WTC11 (cell line): ENCODE data around the gene PDE1A. TPM values are rescaled to one million over a fixed set of nuclear protein-coding genes. Genes with fewer than 3 reads are reported as not detected.

Experiments
- ATAC-seq: fragments of 200-7000 bp; cut with Tn5 transposase; 2 replicates; pipeline ENCODE4 v1.10.0; 2021; ENCODE audit warnings: mild to moderate bottlenecking, moderate library complexity
- CTCF ChIA-PET: fragments of 300-600 bp; sonication (Branson Sonifier 250); formaldehyde crosslinking; loops from one replicate; lab custom pipeline; 2021; ENCODE audit warnings: antibody characterized with exemption; lab: Charles Lee
- POLR2A ChIA-PET: fragments of 350-600 bp; sonication (Branson Sonifier 250); formaldehyde crosslinking; loops from one replicate; lab custom pipeline; 2021; ENCODE audit warnings: antibody characterized with exemption; lab: Charles Lee
- DNase-seq: peaks from one replicate; pipeline ENCODE4 v3.0.0; 2021; ENCODE audit warnings: low spot score
- H3K27ac Mint-ChIP-seq: 2 replicates; pipeline ENCODE4 v1.8.0; 2021; ENCODE audit warnings: mixed read lengths
- H3K27me3 Mint-ChIP-seq: 2 replicates; pipeline ENCODE4 v1.8.0; 2021; ENCODE audit warnings: low read depth, mild to moderate bottlenecking, moderate library complexity, mixed read lengths
- H3K36me3 Mint-ChIP-seq: 2 replicates; pipeline ENCODE4 v1.8.0; 2021; ENCODE audit warnings: mixed read lengths
- H3K4me1 Mint-ChIP-seq: 2 replicates; pipeline ENCODE4 v1.8.0; 2022; ENCODE audit warnings: mixed read lengths
- H3K4me3 Mint-ChIP-seq: 2 replicates; pipeline ENCODE4 v1.8.0; 2021; ENCODE audit warnings: mild to moderate bottlenecking, moderate library complexity, mixed read lengths
- H3K9me3 Mint-ChIP-seq: 2 replicates; pipeline ENCODE4 v1.8.0; 2021; ENCODE audit warnings: mixed read lengths
- CREB1 ChIP-seq: sonication (generic); formaldehyde crosslinking; IDR thresholded peaks from 2 replicates; pipeline ENCODE4 v1.8.0; 2023; ENCODE audit warnings: mild to moderate bottlenecking, missing genetic modification reagents
- CREM ChIP-seq: sonication (generic); formaldehyde crosslinking; IDR thresholded peaks from 2 replicates; pipeline ENCODE4 v1.8.1; 2022; ENCODE audit warnings: mild to moderate bottlenecking, missing genetic modification reagents, moderate library complexity
- ELF4 ChIP-seq: sonication (generic); formaldehyde crosslinking; IDR thresholded peaks from 2 replicates; pipeline ENCODE4 v1.8.1; 2022; ENCODE audit warnings: low read depth, mild to moderate bottlenecking, moderate library complexity, missing genetic modification reagents
- ESRRA ChIP-seq: sonication (generic); formaldehyde crosslinking; IDR thresholded peaks from 2 replicates; pipeline ENCODE4 v1.8.1; 2022; ENCODE audit warnings: mild to moderate bottlenecking, missing genetic modification reagents, borderline replicate concordance
- FOXK1 ChIP-seq: sonication (generic); formaldehyde crosslinking; IDR thresholded peaks from 2 replicates; pipeline ENCODE4 v1.8.0; 2022; ENCODE audit warnings: mild to moderate bottlenecking, moderate library complexity, missing genetic modification reagents
- JAZF1 ChIP-seq: fragments of 250-450 bp; sonication (Bioruptor Pico); IDR thresholded peaks from 2 replicates; pipeline ENCODE4 v1.9.0; 2021; ENCODE audit warnings: moderate library complexity, mild to moderate bottlenecking, inconsistent platforms
- MXD4 ChIP-seq: fragments of 250-450 bp; sonication (Bioruptor Pico); IDR thresholded peaks from 2 replicates; pipeline ENCODE4 v1.8.0; 2021; ENCODE audit warnings: mild to moderate bottlenecking, moderate library complexity, borderline replicate concordance
- MYBL2 ChIP-seq: sonication (generic); formaldehyde crosslinking; IDR thresholded peaks from 2 replicates; pipeline ENCODE4 v1.8.1; 2023; ENCODE audit warnings: mild to moderate bottlenecking, moderate library complexity, missing genetic modification reagents
- NFE2L1 ChIP-seq: sonication (generic); formaldehyde crosslinking; IDR thresholded peaks from 2 replicates; pipeline ENCODE4 v1.8.1; 2023; ENCODE audit warnings: missing genetic modification reagents
- NFYB ChIP-seq: sonication (generic); formaldehyde crosslinking; conservative IDR thresholded peaks from 2 replicates; pipeline ENCODE4 v1.8.0; 2022; ENCODE audit warnings: low read depth, missing genetic modification reagents
- NR2C2 ChIP-seq: sonication (generic); formaldehyde crosslinking; IDR thresholded peaks from 2 replicates; pipeline ENCODE4 v1.8.0; 2022; ENCODE audit warnings: mild to moderate bottlenecking, missing genetic modification reagents
- NR3C1 ChIP-seq: sonication (generic); formaldehyde crosslinking; conservative IDR thresholded peaks from 2 replicates; pipeline ENCODE4 v1.8.1; 2023; ENCODE audit warnings: low read depth, mild to moderate bottlenecking, missing genetic modification reagents
- RELA ChIP-seq: sonication (generic); formaldehyde crosslinking; IDR thresholded peaks from 2 replicates; pipeline ENCODE4 v1.8.1; 2022; ENCODE audit warnings: missing genetic modification reagents, mild to moderate bottlenecking, borderline replicate concordance
- SMAD4 ChIP-seq: sonication (generic); formaldehyde crosslinking; IDR thresholded peaks from 2 replicates; pipeline ENCODE4 v1.8.0; 2022; ENCODE audit warnings: mild to moderate bottlenecking, missing genetic modification reagents
- TEAD1 ChIP-seq: sonication (generic); formaldehyde crosslinking; IDR thresholded peaks from 2 replicates; pipeline ENCODE4 v1.8.0; 2022; ENCODE audit warnings: mild to moderate bottlenecking, missing genetic modification reagents
- ZNF263 ChIP-seq: sonication (generic); formaldehyde crosslinking; IDR thresholded peaks from 2 replicates; pipeline ENCODE4 v1.8.1; 2022; ENCODE audit warnings: low read depth, mild to moderate bottlenecking, moderate library complexity, missing genetic modification reagents
- ZNF317 ChIP-seq: sonication (generic); formaldehyde crosslinking; IDR thresholded peaks from 2 replicates; pipeline ENCODE4 v1.8.1; 2023; ENCODE audit warnings: low read depth, mild to moderate bottlenecking, moderate library complexity, missing genetic modification reagents, borderline replicate concordance
- ZNF396 ChIP-seq: fragments of 250-450 bp; sonication (Bioruptor Pico); IDR thresholded peaks from 2 replicates; pipeline ENCODE4 v1.8.0; 2021; ENCODE audit warnings: mild to moderate bottlenecking, moderate library complexity, borderline replicate concordance
- ZNF423 ChIP-seq: fragments of 250-450 bp; sonication (Bioruptor Pico); IDR thresholded peaks from 2 replicates; pipeline ENCODE4 v2.1.2; 2022; ENCODE audit warnings: mild to moderate bottlenecking, moderate library complexity
- ZNF671 ChIP-seq: fragments of 250-450 bp; sonication (Bioruptor Pico); IDR thresholded peaks from 2 replicates; pipeline ENCODE4 v1.8.0; 2021; ENCODE audit warnings: mild to moderate bottlenecking
- total RNA-seq: library from RNA; stranded (reverse); gene quantifications from 3 replicates; pipeline ENCODE4 v1.2.3, GENCODE V29; 2021
- TF ChIP-seq, protein P1 (sequence below): fragments of 200-600 bp; IDR thresholded peaks from 2 replicates; pipeline ENCODE4 v1.8.0; 2022; ENCODE audit warnings: antibody characterized with exemption
- TF ChIP-seq, protein P2 (sequence below): sonication (generic); formaldehyde crosslinking; IDR thresholded peaks from 2 replicates; pipeline ENCODE4 v1.8.1; 2023; ENCODE audit warnings: mild to moderate bottlenecking, missing genetic modification reagents, moderate library complexity
- TF ChIP-seq, protein P3 (sequence below): fragments of 250-450 bp; sonication (Bioruptor Pico); IDR thresholded peaks from 2 replicates; pipeline ENCODE4 v1.9.0; 2021; ENCODE audit warnings: mild to moderate bottlenecking
- TF ChIP-seq, protein P4 (sequence below): sonication (generic); formaldehyde crosslinking; IDR thresholded peaks from 2 replicates; pipeline ENCODE4 v1.8.1; 2023; ENCODE audit warnings: mild to moderate bottlenecking, moderate library complexity, missing genetic modification reagents
- TF ChIP-seq, protein P5 (sequence below): fragments of 250-450 bp; sonication (Bioruptor Pico); IDR thresholded peaks from 2 replicates; pipeline ENCODE4 v1.9.0; 2021; ENCODE audit warnings: mild to moderate bottlenecking

The PDE1A gene
- total RNA-seq, 1 experiment from 2014 or later: not detected

DNA sequence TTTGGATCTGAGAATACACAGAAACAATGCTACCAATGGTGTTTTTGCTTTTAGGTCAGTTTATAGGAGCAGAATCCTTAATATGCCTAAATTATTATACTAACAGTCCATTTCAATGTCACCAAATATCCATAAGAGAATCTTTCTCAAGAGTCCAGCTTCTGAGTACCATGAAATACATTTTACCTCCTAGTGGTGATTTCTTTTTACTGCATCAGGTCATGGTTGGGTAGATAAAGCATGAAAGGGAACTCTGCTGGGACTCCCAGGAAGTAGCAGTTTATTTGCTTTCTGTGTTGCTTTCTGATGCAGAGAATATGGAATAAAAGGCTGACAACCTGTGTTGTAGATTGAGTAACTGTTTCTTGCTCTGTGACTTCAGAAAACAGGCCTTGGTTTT, 325.6 kb downstream of the PDE1A start:
- TF ChIP-seq JAZF1 (no peak), MYBL2 (CRISPR knock-in tag) (no peak), ZNF671 (no peak)
- TF ChIP-seq, protein P1, sequence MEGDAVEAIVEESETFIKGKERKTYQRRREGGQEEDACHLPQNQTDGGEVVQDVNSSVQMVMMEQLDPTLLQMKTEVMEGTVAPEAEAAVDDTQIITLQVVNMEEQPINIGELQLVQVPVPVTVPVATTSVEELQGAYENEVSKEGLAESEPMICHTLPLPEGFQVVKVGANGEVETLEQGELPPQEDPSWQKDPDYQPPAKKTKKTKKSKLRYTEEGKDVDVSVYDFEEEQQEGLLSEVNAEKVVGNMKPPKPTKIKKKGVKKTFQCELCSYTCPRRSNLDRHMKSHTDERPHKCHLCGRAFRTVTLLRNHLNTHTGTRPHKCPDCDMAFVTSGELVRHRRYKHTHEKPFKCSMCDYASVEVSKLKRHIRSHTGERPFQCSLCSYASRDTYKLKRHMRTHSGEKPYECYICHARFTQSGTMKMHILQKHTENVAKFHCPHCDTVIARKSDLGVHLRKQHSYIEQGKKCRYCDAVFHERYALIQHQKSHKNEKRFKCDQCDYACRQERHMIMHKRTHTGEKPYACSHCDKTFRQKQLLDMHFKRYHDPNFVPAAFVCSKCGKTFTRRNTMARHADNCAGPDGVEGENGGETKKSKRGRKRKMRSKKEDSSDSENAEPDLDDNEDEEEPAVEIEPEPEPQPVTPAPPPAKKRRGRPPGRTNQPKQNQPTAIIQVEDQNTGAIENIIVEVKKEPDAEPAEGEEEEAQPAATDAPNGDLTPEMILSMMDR: 0 out of 2 replicates have a peak, but pooled peaks have one; percentile 30
- TF ChIP-seq, all 79 proteins: peak for 1
- peaks cover 4% of the 10 kb centered on the region; the same call in 1 of the 2 replicates for H3K9me3 Mint-ChIP-seq
- ChIA-PET CTCF (interaction anchor here (0.6 to 1.3 kb wide), 4 partner anchors 9 to 305 kb away, joined by 3 to 5 read pairs (median 3); no protein-coding TSS in a partner anchor), POLR2A (no interaction called here)
- 0 out of 2 replicates have a peak overlapping the region, but pooled peaks have one; percentile 60 for H3K27ac Mint-ChIP-seq
- H3K36me3 Mint-ChIP-seq: 0 out of 2 replicates have a peak, but pooled peaks cover 3% of the 10 kb centered on the region
- no peak for DNase-seq
- no peak overlapping the region for H3K4me3 Mint-ChIP-seq
- ATAC-seq: peak; percentile 91
- no peaks in the 10 kb centered on the region for H3K27me3 Mint-ChIP-seq
- peaks cover 19% of the 10 kb centered on the region for H3K4me1 Mint-ChIP-seq

DNA sequence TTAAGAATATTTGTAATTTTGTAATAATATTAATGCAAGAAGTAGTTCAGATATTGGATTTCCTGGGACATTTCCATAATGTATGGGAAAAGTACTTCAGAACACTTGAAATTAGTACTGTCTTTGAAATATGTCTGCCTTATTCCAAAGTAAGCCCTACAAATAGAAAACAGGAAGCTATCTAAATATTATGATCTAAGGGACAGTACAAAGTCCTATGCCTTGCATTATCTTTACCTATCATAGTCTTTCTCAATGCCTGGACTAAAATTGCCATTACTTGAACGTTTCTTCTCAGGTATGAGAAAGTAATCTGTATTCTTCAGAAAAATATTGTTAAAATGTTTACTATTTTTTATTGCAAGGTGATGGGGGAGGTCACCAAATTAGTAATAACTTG, 328.2 kb downstream of the PDE1A start:
- CTCF ChIA-PET: no interaction called here
- ATAC-seq (no peak), DNase-seq (no peak)
- Mint-ChIP-seq H3K27me3 (no peaks in the 10 kb centered on the region), H3K36me3 (peaks cover 3% of the 10 kb centered on the region; the same call in 1 of the 2 replicates), H3K27ac (no peak overlapping the region), H3K9me3 (peaks cover 10% of the 10 kb centered on the region), H3K4me3 (no peak overlapping the region), H3K4me1 (peaks cover 18% of the 10 kb centered on the region)
- TF ChIP-seq RELA (CRISPR knock-in tag) (no peak), ZNF317 (CRISPR knock-in tag) (no peak), ZNF263 (no peak), TEAD1 (CRISPR knock-in tag) (no peak), NFYB (CRISPR knock-in tag) (no peak), NR2C2 (CRISPR knock-in tag) (no peak), SMAD4 (CRISPR knock-in tag) (no peak), MXD4 (no peak), ZNF396 (no peak)
- TF ChIP-seq, protein P2, sequence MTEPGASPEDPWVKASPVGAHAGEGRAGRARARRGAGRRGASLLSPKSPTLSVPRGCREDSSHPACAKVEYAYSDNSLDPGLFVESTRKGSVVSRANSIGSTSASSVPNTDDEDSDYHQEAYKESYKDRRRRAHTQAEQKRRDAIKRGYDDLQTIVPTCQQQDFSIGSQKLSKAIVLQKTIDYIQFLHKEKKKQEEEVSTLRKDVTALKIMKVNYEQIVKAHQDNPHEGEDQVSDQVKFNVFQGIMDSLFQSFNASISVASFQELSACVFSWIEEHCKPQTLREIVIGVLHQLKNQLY (CRISPR knock-in tag): no peak
- POLR2A ChIA-PET: no interaction called here

DNA sequence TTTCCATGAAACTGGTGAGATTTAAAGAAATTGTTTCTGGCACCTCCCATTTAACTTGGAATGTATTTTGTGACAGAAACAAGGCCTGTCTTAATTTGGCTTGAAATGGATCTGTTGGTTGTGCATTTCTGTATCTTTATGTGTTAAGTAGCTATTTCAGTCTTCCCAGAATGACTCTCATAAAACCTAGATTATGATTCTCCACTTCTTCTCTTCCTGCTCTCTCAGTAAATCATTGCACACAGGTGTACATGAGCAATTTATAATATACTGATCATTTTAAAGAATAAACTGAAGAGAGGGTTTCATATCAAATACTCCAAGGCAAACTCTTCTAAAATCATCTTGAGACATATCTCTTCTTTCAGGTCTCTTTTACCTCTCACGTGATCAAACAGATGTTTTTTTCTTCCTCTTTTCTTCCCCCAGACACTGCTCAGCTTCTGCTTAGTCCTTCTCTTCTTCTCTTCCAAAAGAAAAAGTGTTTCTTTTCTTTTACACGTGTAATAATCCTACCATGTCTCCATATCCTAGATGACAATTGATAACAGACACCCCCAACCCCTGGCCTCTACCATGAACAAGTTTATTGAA, 329.2 kb downstream of the PDE1A start:
- Mint-ChIP-seq H3K36me3 (peaks cover 6% of the 10 kb centered on the region), H3K27ac (no peak overlapping the region), H3K4me1 (peaks cover 12% of the 10 kb centered on the region), H3K9me3 (peaks cover 18% of the 10 kb centered on the region), H3K4me3 (no peak overlapping the region), H3K27me3 (no peaks in the 10 kb centered on the region)
- TF ChIP-seq ZNF317 (CRISPR knock-in tag): no peak
- TF ChIP-seq CREM (CRISPR knock-in tag): no peak
- TF ChIP-seq NFE2L1: no peak
- TF ChIP-seq ELF4: no peak
- no peak for TF ChIP-seq CREB1 (CRISPR knock-in tag)
- no peak for TF ChIP-seq FOXK1 (CRISPR knock-in tag)
- TF ChIP-seq, protein P3, sequence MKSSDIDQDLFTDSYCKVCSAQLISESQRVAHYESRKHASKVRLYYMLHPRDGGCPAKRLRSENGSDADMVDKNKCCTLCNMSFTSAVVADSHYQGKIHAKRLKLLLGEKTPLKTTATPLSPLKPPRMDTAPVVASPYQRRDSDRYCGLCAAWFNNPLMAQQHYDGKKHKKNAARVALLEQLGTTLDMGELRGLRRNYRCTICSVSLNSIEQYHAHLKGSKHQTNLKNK (CRISPR knock-in tag): no peak
- no peak for TF ChIP-seq ESRRA (CRISPR knock-in tag)
- TF ChIP-seq, protein P4, sequence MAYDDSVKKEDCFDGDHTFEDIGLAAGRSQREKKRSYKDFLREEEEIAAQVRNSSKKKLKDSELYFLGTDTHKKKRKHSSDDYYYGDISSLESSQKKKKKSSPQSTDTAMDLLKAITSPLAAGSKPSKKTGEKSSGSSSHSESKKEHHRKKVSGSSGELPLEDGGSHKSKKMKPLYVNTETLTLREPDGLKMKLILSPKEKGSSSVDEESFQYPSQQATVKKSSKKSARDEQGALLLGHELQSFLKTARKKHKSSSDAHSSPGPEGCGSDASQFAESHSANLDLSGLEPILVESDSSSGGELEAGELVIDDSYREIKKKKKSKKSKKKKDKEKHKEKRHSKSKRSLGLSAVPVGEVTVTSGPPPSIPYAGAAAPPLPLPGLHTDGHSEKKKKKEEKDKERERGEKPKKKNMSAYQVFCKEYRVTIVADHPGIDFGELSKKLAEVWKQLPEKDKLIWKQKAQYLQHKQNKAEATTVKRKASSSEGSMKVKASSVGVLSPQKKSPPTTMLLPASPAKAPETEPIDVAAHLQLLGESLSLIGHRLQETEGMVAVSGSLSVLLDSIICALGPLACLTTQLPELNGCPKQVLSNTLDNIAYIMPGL (CRISPR knock-in tag): no peak
- no peak for TF ChIP-seq ZNF423 (CRISPR knock-in tag)
- TF ChIP-seq, protein P5, sequence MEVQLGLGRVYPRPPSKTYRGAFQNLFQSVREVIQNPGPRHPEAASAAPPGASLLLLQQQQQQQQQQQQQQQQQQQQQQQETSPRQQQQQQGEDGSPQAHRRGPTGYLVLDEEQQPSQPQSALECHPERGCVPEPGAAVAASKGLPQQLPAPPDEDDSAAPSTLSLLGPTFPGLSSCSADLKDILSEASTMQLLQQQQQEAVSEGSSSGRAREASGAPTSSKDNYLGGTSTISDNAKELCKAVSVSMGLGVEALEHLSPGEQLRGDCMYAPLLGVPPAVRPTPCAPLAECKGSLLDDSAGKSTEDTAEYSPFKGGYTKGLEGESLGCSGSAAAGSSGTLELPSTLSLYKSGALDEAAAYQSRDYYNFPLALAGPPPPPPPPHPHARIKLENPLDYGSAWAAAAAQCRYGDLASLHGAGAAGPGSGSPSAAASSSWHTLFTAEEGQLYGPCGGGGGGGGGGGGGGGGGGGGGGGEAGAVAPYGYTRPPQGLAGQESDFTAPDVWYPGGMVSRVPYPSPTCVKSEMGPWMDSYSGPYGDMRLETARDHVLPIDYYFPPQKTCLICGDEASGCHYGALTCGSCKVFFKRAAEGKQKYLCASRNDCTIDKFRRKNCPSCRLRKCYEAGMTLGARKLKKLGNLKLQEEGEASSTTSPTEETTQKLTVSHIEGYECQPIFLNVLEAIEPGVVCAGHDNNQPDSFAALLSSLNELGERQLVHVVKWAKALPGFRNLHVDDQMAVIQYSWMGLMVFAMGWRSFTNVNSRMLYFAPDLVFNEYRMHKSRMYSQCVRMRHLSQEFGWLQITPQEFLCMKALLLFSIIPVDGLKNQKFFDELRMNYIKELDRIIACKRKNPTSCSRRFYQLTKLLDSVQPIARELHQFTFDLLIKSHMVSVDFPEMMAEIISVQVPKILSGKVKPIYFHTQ: no peak
- no peak for TF ChIP-seq NR3C1 (CRISPR knock-in tag)
- CTCF ChIA-PET: no interaction called here
- DNase-seq: no peak
- POLR2A ChIA-PET: no interaction called here
- no peak for ATAC-seq
